Trophoblast cell (in vitro differentiated cells and primary cell): ENCODE results near the gene TMEM82.

ENCODE experiments used
- DNase-seq, 2 donors: peaks; one replicate each; pipeline ENCODE4 v3.0.0-alpha.2; 2016
- H2AFZ ChIP-seq: 2 replicates; pipeline ENCODE4 v1.6.1; 2013; ENCODE audit warnings: low read length, moderate library complexity, mild to moderate bottlenecking; ENCODE audit not compliant: insufficient read depth, poor library complexity
- H2AK5ac ChIP-seq: 2 replicates; pipeline ENCODE4 v1.6.1; 2013; ENCODE audit warnings: mild to moderate bottlenecking, low read length
- H2BK120ac ChIP-seq: 2 replicates; pipeline ENCODE4 v1.6.1; 2013; ENCODE audit warnings: low read length, mild to moderate bottlenecking, moderate library complexity; ENCODE audit not compliant: insufficient read depth, poor library complexity
- H2BK12ac ChIP-seq: 2 replicates; pipeline ENCODE4 v1.6.1; 2013; ENCODE audit warnings: mild to moderate bottlenecking, low read length, moderate library complexity
- H2BK5ac ChIP-seq: 2 replicates; pipeline ENCODE4 v1.6.1; 2013; ENCODE audit warnings: low read length, low read depth, moderate library complexity, mild to moderate bottlenecking; ENCODE audit not compliant: poor library complexity
- H3K14ac ChIP-seq: 2 replicates; pipeline ENCODE4 v1.6.1; 2013; ENCODE audit warnings: mild to moderate bottlenecking, low read length
- H3K18ac ChIP-seq: 2 replicates; pipeline ENCODE4 v1.6.1; 2013; ENCODE audit warnings: mild to moderate bottlenecking, low read length
- H3K23ac ChIP-seq: 2 replicates; pipeline ENCODE4 v1.6.1; 2013; ENCODE audit warnings: low read length
- H3K27ac ChIP-seq: 2 replicates; pipeline ENCODE4 v1.5.1; 2013; ENCODE audit warnings: low read depth, mild to moderate bottlenecking, inconsistent platforms, low read length, moderate library complexity
- H3K27me3 ChIP-seq: 2 replicates; pipeline ENCODE4 v1.6.1; 2013; ENCODE audit warnings: inconsistent platforms, mild to moderate bottlenecking, low read length, moderate library complexity; ENCODE audit not compliant: insufficient read depth
- H3K36me3 ChIP-seq, 2 experiments: 1 replicate in 1 of 2; 2 replicates in 1 of 2; pipeline ENCODE4 v1.6.1; 2013; ENCODE audit warnings: low read length in 2 of 2, mild to moderate bottlenecking in 2 of 2, moderate library complexity in 1 of 2; ENCODE audit not compliant: insufficient read depth in 2 of 2, control insufficient read depth in 1 of 2
- H3K4ac ChIP-seq: 2 replicates; pipeline ENCODE4 v1.6.1; 2013; ENCODE audit warnings: low read depth, mild to moderate bottlenecking, low read length, moderate library complexity
- H3K4me1 ChIP-seq, 2 experiments: 1 replicate in 1 of 2; 2 replicates in 1 of 2; pipeline ENCODE4 v1.6.1; 2013; ENCODE audit warnings: low read length in 2 of 2, mild to moderate bottlenecking in 2 of 2, moderate library complexity in 1 of 2; ENCODE audit not compliant: insufficient read depth in 2 of 2, control insufficient read depth in 1 of 2
- H3K4me2 ChIP-seq: 2 replicates; pipeline ENCODE4 v1.6.1; 2013; ENCODE audit warnings: inconsistent platforms, mild to moderate bottlenecking, low read length, moderate library complexity
- H3K4me3 ChIP-seq: 2 replicates; pipeline ENCODE4 v1.5.1; 2013; ENCODE audit warnings: mild to moderate bottlenecking, low read depth, low read length, inconsistent platforms
- H3K79me1 ChIP-seq: one replicate; pipeline ENCODE4 v1.6.1; 2013; ENCODE audit warnings: low read length
- H3K79me2 ChIP-seq: 2 replicates; pipeline ENCODE4 v1.6.1; 2013; ENCODE audit warnings: low read length, mild to moderate bottlenecking; ENCODE audit not compliant: control insufficient read depth, insufficient read depth, poor library complexity
- H3K9ac ChIP-seq: 2 replicates; pipeline ENCODE4 v1.6.1; 2013; ENCODE audit warnings: mild to moderate bottlenecking, low read length
- H3K9me3 ChIP-seq: 2 replicates; pipeline ENCODE4 v1.6.1; 2013; ENCODE audit warnings: low read depth, mild to moderate bottlenecking, control low read depth, inconsistent platforms, low read length; ENCODE audit not compliant: insufficient read depth
- H4K12ac ChIP-seq: 2 replicates; pipeline ENCODE4 v1.6.1; 2013; ENCODE audit warnings: low read depth, mild to moderate bottlenecking, low read length, moderate library complexity
- H4K8ac ChIP-seq: 2 replicates; pipeline ENCODE4 v1.6.1; 2013; ENCODE audit warnings: low read depth, mild to moderate bottlenecking, low read length, moderate library complexity
- H4K91ac ChIP-seq: one replicate; pipeline ENCODE4 v1.6.1; 2013; ENCODE audit warnings: low read depth, mild to moderate bottlenecking, low read length, moderate library complexity
- WGBS: extraction: QIAGEN DNeasy Blood & Tissue Kit; methylation state at CpG from one replicate; pipeline ENCODE4 v1.1.7; 2013; ENCODE audit warnings: missing lambda C conversion rate; ENCODE audit not compliant: insufficient read length, insufficient coverage; ENCODE audit errors: extremely low coverage; 5-methylcytosine and 5-hydroxymethylcytosine counted together

TMEM82 gene

DNA sequence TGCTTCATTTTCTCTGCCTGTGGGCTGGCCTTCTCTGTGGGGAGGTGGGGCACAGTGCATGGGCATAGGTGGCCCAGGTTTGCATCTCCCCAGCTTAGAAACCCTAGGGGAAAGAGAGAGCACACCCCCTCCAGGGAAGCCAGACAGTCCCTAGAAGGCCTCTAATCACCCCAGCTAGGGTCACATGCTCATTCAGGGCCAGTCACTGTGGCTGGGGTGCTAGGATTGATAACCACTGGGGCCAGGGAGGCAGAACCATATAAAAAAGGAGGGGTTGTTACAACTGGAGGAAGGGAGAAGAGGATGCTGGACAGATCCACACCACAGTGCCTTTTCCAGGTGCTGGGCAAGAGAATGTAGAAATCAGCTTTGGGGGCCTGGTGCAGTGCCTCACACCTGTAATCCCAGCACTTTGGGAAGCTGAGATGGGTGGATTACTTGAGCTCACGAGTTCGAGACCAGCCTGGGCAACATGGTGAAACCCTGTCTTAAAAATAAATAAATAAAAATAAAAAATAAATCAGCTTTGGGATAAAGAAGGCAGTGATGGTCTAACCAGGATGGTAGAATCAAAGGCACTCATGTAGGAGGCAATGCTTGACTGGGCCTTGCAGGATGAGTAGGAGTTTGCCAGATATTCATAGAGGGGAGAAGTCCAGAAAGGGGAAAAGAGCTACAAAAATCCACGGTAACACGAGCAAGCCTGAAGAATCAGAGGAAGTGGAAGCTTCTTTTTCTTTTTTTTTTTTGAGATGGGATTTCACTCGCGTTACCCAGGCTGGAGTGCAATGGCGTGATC is 35.8 kb downstream of the TMEM82 start:
- WGBS = no CpG with 5 or more reads among the region's 7 CpGs
- Histone ChIP-seq H3K27me3 (no peaks in the 10 kb centered on the region), H3K14ac (no peak overlapping the region), H2BK120ac (no peak overlapping the region), H4K12ac (no peak overlapping the region), H3K9me3 (peaks cover 2% of the 10 kb centered on the region), H3K4me3 (no peak overlapping the region), H2BK5ac (no peak overlapping the region), H3K18ac (no peak overlapping the region), H4K8ac (no peak overlapping the region), H4K91ac (no peak overlapping the region), H3K27ac (no peak overlapping the region), H3K23ac (no peak overlapping the region), H2AFZ (no peak overlapping the region), H3K4me2 (no peak overlapping the region), H3K36me3 (peaks cover 80 to 82% of the 10 kb centered on the region in 2 experiments), H2AK5ac (no peak overlapping the region), H3K79me2 (no peaks in the 10 kb centered on the region), H3K4me1 (no peaks in the 10 kb centered on the region), H3K4ac (no peak overlapping the region), H2BK12ac (no peak overlapping the region), H3K79me1 (no peaks in the 10 kb centered on the region), H3K9ac (no peak overlapping the region)
- no peak for DNase-seq

DNA sequence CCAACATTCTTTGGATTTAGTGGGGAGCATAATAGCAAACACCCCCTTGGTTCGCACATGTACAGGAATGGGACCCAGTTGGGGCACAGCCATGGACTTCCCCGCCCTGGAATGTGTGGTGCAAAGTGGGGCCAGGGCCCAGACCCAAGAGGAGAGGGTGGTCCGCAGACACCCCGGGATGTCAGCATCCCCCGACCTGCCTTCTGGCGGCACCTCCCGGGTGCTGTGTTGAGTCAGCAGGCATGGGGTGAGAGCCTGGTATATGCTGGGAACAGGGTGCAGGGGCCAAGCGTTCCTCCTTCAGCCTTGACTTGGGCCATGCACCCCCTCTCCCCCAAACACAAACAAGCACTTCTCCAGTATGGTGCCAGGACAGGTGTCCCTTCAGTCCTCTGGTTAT is 43.4 kb downstream of the TMEM82 start:
- DNase-seq = no peak
- Histone ChIP-seq H2BK5ac (no peak overlapping the region), H3K14ac (no peak overlapping the region), H2BK120ac (no peak overlapping the region), H3K18ac (no peak overlapping the region), H3K79me2 (no peaks in the 10 kb centered on the region), H3K27me3 (no peaks in the 10 kb centered on the region), H2AFZ (no peak overlapping the region), H2AK5ac (no peak overlapping the region), H3K4me2 (no peak overlapping the region), H4K8ac (no peak overlapping the region), H3K36me3 (peaks cover 42 to 45% of the 10 kb centered on the region in 2 experiments), H3K79me1 (peaks cover 2% of the 10 kb centered on the region), H3K23ac (no peak overlapping the region), H3K4me3 (no peak overlapping the region), H3K27ac (no peak overlapping the region), H3K4me1 (peaks cover 5% of the 10 kb centered on the region in 2 experiments), H3K9ac (no peak overlapping the region), H4K91ac (no peak overlapping the region), H3K4ac (no peak overlapping the region), H4K12ac (no peak overlapping the region), H2BK12ac (no peak overlapping the region), H3K9me3 (no peaks in the 10 kb centered on the region)
- WGBS = no CpG with 5 or more reads among the region's 8 CpGs

DNA sequence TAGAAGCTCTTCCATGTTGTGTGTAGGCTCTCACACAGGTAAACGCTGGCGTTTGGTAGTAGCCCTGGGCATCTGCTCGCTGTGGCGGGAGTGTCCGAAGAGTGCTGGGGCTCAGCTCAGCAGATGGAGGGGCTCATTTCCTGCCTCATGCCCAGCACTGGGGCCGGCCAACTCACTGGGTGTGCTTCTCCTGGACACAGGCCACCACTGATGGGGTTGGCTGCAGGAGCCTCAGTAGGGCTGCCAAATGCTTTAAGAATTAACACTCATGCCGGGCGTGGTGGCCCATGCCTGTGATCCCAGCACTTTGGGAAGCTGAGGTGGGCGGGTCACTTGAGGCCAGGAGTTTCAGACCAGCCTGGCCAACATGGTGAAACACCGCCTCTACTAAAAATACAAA is 44.3 kb downstream of the TMEM82 start:
- no peak overlapping the region for H3K9ac ChIP-seq
- no peak overlapping the region for H2AK5ac ChIP-seq

DNA sequence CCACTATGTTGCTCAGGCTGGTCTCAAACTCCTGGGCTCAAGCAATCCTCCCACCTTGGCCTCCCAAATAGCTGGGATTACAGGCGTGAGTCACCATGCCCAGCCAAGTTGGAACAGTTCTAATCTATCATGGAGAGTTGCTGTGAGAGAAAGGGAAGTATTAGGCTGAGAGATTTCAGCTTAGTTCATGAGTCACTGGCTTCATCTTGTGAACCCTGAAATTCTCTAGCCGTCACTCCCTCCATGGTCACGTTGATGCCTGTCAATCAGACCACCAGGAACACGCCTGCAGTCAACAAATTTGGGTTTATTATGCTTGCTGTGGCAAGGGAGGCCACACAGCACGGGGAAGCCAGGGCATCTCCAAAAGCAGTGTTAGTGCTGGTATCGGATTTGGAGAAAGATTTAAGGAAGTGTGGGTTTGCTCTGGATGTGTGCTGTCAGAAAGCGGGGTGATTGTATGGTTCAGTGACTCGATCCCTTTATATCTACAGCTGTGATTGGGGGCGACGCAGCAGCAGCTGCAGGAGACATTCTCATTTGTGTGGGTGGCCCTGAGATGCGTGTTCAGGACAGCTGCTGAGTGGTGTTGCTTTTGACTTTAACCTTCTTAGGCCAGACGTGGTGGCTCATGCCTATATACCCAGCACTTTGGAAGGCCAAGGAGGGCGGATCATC is 46.5 kb downstream of the TMEM82 start:
- H3K79me2 ChIP-seq = no peaks in the 10 kb centered on the region
- peak overlapping the region; percentile 50 for H4K91ac ChIP-seq
- H3K36me3 ChIP-seq = peaks cover 17 to 19% of the 10 kb centered on the region in 2 experiments
- WGBS = no CpG with 5 or more reads among the region's 13 CpGs
- no peak overlapping the region for H3K27ac ChIP-seq
- H2BK5ac ChIP-seq = peak overlapping the region; percentile 14
- H3K4me3 ChIP-seq = no peak overlapping the region
- peaks cover 4% of the 10 kb centered on the region for H3K79me1 ChIP-seq
- no peak overlapping the region for H3K4me2 ChIP-seq
- H4K8ac ChIP-seq = no peak overlapping the region
- H4K12ac ChIP-seq = no peak overlapping the region
- H3K27me3 ChIP-seq = no peaks in the 10 kb centered on the region
- no peak overlapping the region for H3K23ac ChIP-seq
- H3K4me1 ChIP-seq = peaks cover 5% of the 10 kb centered on the region in 2 experiments
- H3K4ac ChIP-seq = no peak overlapping the region
- H2BK12ac ChIP-seq = peak overlapping the region; percentile 73
- H2BK120ac ChIP-seq = peak overlapping the region; percentile 57
- peak overlapping the region; percentile 57 for H3K14ac ChIP-seq
- H2AK5ac ChIP-seq = peak overlapping the region; percentile 72
- H3K9me3 ChIP-seq = no peaks in the 10 kb centered on the region
- peak overlapping the region; percentile 14 for H3K18ac ChIP-seq
- no peak overlapping the region for H3K9ac ChIP-seq
- peak; percentile 68 to 75 for DNase-seq
- H2AFZ ChIP-seq = peak overlapping the region; percentile 28

More for the DNA sequence above, 44.3 kb downstream of the TMEM82 start:
- H4K8ac ChIP-seq = no peak overlapping the region
- H3K79me1 ChIP-seq = peaks cover 2% of the 10 kb centered on the region
- H4K12ac ChIP-seq = peak overlapping the region; percentile 37
- no peaks in the 10 kb centered on the region for H3K79me2 ChIP-seq
- H3K14ac ChIP-seq = no peak overlapping the region
- no peak overlapping the region for H3K18ac ChIP-seq
- DNase-seq = no peak
- peaks cover 5% of the 10 kb centered on the region in 2 experiments for H3K4me1 ChIP-seq
- no peak overlapping the region for H3K4me3 ChIP-seq
- no peak overlapping the region for H3K4me2 ChIP-seq
- no peak overlapping the region for H2BK5ac ChIP-seq
- WGBS = no CpG with 5 or more reads among the region's 10 CpGs
- H4K91ac ChIP-seq = no peak overlapping the region
- no peaks in the 10 kb centered on the region for H3K9me3 ChIP-seq
- no peak overlapping the region for H2BK120ac ChIP-seq
- no peak overlapping the region for H3K4ac ChIP-seq
- H3K27ac ChIP-seq = no peak overlapping the region
- H3K27me3 ChIP-seq = no peaks in the 10 kb centered on the region
- H3K23ac ChIP-seq = no peak overlapping the region
- H2AFZ ChIP-seq = no peak overlapping the region
- no peak overlapping the region for H2BK12ac ChIP-seq
- H3K36me3 ChIP-seq = peaks cover 34 to 38% of the 10 kb centered on the region in 2 experiments
